Mammary epithelial cell (primary cell): ENCODE measurements around the gene PKHD1.

Experiments
- EZH2 ChIP-seq: IDR thresholded peaks from 2 replicates; pipeline ENCODE4 v1.6.1; 2012; ENCODE audit warnings: low read length, inconsistent platforms, borderline replicate concordance
- TF ChIP-seq, protein P1 (sequence below), 2 donors: IDR thresholded peaks in 1 of 2; conservative IDR thresholded peaks in 1 of 2; 2 replicates each; pipeline ENCODE4 v1.5.1; 2011 to 2012; ENCODE audit warnings: inconsistent platforms in 2 of 2, low read length in 2 of 2, mild to moderate bottlenecking in 2 of 2, control low read depth in 1 of 2, low read depth in 1 of 2; ENCODE audit not compliant: insufficient read depth in 1 of 2; ENCODE audit errors: extremely low read depth in 1 of 2

DNA sequence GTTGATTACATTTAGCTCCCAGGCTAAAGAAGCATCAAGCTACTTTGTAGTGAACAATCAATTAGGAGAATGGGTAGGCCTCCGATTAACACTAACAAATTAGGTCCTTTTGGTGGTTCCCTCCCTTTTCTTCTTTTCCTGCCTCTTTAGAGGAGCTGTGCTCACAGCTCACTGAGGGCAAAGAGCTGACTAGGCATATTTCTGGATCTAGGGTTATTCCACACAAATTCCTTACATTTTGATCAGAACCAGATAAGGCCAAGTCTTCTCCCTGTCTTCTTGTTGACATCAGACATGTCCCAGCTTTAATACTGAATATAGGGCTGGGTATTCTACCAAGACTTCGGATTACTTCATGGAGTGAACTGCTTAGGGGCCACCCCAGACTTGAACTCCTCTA lies 119.1 kb downstream of the PKHD1 start:
- TF ChIP-seq, protein P1, sequence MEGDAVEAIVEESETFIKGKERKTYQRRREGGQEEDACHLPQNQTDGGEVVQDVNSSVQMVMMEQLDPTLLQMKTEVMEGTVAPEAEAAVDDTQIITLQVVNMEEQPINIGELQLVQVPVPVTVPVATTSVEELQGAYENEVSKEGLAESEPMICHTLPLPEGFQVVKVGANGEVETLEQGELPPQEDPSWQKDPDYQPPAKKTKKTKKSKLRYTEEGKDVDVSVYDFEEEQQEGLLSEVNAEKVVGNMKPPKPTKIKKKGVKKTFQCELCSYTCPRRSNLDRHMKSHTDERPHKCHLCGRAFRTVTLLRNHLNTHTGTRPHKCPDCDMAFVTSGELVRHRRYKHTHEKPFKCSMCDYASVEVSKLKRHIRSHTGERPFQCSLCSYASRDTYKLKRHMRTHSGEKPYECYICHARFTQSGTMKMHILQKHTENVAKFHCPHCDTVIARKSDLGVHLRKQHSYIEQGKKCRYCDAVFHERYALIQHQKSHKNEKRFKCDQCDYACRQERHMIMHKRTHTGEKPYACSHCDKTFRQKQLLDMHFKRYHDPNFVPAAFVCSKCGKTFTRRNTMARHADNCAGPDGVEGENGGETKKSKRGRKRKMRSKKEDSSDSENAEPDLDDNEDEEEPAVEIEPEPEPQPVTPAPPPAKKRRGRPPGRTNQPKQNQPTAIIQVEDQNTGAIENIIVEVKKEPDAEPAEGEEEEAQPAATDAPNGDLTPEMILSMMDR (conservative IDR thresholded peaks at IDR 0.05 in 1 of 2, IDR thresholded peaks at IDR 0.05 in 1 of 2; ENCODE audit: extremely low read depth in 1 of 2, insufficient read depth in 1 of 2, low read depth in 1 of 2, low read length in 2 of 2), result no peak
- no peak for TF ChIP-seq EZH2
